GM08714 (cell line): ENCODE measurements around the gene QRSL1.

Experiments used
- H3K4me3 ChIP-seq: fragments of 200-500 bp; sonication (Bioruptor generic); 2 replicates; pipeline ENCODE4 v1.5.1; 2014; ENCODE audit warnings: mild to moderate bottlenecking, low read length, inconsistent platforms
- ZNF274 ChIP-seq: IDR thresholded peaks from 2 replicates; pipeline ENCODE4 v1.6.1; 2012; ENCODE audit warnings: mild to moderate bottlenecking, low read depth, low read length

The QRSL1 gene

DNA sequence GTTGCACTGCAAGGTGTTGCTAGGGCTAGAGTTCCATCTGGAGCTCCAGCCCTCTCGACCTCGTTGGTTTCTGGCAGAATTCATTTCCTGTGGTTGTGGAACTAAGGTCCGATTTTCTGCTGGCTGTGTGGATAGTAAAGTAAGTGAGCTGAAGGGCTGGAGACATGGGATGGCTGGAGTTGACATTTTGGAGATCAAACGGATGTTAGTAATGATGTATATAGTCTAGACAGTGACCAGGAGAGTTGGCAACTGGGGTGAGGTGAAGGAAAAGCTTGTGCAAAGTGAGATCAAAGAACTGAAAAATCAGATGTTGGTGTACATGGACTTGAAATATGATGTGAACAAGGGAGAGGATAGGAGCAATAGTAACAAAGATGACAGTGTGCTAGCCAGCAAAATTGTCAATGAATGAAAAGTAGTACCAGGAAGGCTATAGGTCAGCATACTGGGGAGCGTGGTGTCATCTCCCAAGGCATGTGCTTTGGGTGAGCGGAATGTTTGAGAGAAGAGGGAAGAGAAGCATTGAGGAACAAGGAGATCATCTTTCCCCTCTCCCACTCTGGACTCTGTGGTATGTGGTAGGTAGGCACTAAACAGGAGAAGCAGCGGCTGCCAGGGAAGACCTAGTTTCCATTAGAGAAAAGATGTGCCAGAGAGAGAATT is 7.8 kb downstream of the QRSL1 start:
- H3K4me3 ChIP-seq: peak overlapping the region; percentile 54; the same call in 1 of the 2 replicates
- no peak for TF ChIP-seq ZNF274

GRCh38 chr6:106637717-106638341 is 8.5 kb downstream of the QRSL1 start:
- H3K4me3 ChIP-seq: peak overlapping the region; percentile 54; the same call in 1 of the 2 replicates
- TF ChIP-seq ZNF274: no peak

DNA sequence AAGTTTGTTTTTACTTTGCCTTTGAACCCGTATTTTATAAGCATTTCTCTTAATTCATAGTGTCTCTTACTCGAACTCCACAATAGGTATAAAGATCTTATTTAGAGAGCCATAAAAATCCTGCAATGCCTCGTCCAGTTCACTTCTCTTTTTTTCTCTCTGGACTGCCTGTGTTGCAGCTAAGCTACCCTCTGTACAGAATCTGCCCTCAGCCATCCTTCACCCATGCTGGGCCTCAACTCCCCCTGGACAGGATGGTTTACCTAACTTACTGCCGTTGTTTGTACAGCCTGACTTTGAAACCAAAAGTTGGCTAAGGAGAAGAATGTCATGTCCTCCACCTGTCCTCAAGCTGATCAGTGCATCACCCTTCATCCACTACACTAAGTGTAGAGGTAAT is 10.4 kb downstream of the QRSL1 start:
- H3K4me3 ChIP-seq: no peak overlapping the region
- no peak for TF ChIP-seq ZNF274

GRCh38 chr6:106642476-106642875 is 13.1 kb downstream of the QRSL1 start:
- no peak overlapping the region for H3K4me3 ChIP-seq
- no peak for TF ChIP-seq ZNF274

GRCh38 chr6:106643061-106643460 is 13.7 kb downstream of the QRSL1 start:
- no peak for TF ChIP-seq ZNF274
- no peak overlapping the region for H3K4me3 ChIP-seq

GRCh38 chr6:106648651-106649308 is 19.4 kb downstream of the QRSL1 start:
- no peak overlapping the region for H3K4me3 ChIP-seq
- no peak for TF ChIP-seq ZNF274

GRCh38 chr6:106658469-106658868 is 29.1 kb downstream of the QRSL1 start:
- TF ChIP-seq ZNF274: no peak
- no peak overlapping the region for H3K4me3 ChIP-seq

- no peak for TF ChIP-seq ZNF274
- H3K4me3 ChIP-seq: no peak overlapping the region
Observed at GRCh38 chr6:106659859-106660258, 30.5 kb downstream of the QRSL1 start.

DNA sequence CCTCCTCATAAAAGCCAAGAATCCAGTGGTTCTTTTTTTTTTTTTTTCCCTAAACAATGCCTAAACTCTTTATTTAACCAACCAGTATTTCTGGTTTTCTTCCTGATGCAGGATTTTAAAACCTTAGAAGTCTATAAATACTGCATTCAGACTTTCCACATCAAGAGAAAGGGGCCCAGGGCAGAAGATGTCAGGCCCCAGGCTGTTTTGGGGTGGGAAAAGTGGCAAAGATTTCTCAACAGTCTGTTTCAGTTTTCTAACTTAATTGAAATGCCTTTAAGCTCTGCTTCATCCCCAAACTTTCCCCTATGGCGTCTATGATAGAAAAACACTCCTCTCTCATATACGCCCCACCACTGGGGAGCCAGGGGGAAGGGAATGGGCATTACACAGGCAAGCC is 33.1 kb downstream of the QRSL1 start:
- H3K4me3 ChIP-seq: no peak overlapping the region
- TF ChIP-seq ZNF274: no peak

DNA sequence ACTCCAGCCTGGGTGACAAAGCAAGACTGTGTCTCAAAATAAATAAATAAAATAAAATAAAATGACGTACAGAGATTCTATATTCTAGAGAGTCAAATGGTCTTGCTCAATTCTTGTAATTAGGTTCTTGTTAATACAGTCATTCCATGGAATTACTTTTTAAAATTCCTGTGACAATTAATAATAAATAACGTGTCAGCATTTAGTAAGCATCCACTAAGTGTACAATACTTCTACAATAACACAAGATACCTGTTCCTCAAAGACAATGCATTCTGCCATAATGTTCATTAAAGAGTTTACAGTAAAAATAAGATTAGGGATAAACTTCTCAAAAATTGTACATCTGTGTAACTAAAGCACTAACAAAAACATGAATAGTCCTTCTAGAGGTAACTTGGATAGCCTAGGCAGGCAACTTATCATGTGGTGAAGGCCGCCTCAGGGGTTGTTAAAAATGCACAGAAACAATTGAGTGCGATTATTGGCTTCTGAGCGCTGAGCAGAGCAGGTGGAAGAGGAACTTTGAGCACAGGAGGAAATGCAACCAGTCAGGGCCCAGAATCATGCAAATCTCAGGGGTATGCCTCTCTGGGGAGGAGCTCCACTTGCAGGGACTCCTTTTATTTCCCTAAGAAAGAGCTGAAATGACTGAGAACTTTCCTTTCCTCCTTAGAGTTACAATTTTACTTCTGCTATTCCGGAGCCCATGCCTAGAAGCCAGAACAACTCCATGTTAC is 37.1 kb downstream of the QRSL1 start:
- no peak for TF ChIP-seq ZNF274

DNA sequence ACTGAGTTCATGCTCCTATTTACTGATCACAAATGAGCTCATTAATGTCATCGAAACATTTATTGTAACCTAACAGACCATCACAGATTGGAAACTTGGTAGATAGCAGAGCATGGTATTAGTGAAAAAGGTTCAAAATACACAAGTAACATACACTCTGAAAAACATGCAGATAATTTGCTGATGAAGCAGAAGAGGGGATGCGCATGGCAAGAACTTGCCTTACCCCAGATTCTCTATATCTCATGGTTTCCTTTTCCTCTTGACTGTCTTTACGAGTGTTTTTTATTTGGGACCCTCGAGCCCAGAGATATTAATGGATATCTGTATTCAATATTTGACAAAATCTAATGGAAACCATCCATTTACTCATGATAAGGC is 37.6 kb downstream of the QRSL1 start:
- no peak overlapping the region for H3K4me3 ChIP-seq
- no peak for TF ChIP-seq ZNF274

More for the DNA sequence above, 37.1 kb downstream of the QRSL1 start:
- no peak overlapping the region for H3K4me3 ChIP-seq

GRCh38 chr6:106670236-106670635 is 40.9 kb downstream of the QRSL1 start:
- no peak overlapping the region for H3K4me3 ChIP-seq
- TF ChIP-seq ZNF274: no peak

DNA sequence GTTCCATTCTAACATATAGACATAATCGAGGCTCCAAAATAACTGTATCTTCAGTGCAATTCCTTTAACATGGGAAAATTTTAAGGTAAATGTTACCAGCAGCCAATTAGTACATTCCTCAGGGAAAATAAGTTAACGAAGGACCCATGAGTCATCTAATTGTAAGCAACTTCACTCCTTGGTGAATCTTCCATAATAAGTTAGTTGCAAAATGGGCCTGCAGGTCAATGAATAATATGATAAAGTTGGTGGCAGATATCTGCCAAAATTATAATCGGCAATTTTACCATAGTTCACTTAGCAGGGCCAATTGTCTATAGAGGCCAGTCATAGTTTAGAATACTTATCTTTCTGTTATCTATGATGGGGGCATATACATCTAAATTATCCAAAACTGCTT is 42.3 kb downstream of the QRSL1 start:
- TF ChIP-seq ZNF274: no peak

DNA sequence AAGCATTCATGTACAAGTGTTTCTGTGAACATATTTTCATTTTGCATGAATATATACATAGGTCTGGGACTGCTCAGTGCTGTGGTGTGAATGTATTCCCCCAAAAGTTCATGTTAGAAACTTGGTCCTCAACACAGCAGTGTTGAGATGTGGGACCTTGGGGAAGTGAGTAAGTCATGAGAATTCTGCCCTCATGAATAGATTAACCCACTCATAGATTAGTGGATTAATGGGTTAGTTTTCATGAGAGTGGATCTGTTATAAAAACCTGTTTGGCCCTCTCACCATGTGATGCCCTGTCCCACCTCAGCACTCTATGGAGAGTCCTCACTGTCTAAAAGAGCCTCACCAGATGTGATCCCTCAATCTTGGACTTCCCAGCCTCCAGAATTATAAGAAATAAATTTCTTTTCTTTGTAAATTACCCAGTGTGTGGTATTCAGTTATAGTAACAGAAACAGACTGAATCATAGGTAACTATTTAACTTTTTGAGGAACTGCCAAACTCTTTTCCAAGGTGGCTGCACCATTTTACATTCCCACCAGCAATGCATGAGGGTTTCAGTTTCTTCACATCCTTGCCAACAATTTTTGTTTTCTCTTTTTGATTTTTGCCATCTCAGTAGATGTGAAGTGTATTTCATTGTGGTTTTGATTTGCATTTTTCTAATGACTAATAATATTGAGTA is 45.3 kb downstream of the QRSL1 start:
- no peak for TF ChIP-seq ZNF274
- no peak overlapping the region for H3K4me3 ChIP-seq

More for the DNA sequence above, 42.3 kb downstream of the QRSL1 start:
- no peak overlapping the region for H3K4me3 ChIP-seq
